ENCODE results near the gene NMRK2.
"Not testable (repeated sequence)": the region's sequence is repeated elsewhere in the genome, so short reads cannot be mapped to it uniquely, and the experiment has no call there.

Gene NMRK2

DNA sequence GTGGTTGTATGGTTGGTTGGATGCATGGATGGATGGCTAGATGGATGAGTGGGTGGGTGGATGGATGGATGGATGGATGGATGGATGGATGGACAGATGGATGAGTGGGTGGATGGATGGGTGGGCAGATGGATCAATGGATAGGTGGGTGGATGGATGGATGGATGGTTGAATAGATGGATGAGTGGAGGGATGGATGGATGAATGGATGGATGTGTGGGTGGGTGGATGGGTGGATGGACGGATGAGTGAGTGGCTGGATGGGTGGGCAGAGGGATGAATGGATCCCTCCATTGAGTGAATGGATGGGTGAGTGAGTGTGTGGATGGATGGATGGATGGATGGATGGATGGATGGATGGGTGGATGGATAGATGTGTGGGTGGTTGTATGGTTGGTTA, 9.0 kb upstream of the NMRK2 start:
- no peak for DNase-seq (ENCODE audit: low read depth, low spot score)
- H3K4me3 ChIP-seq (ENCODE audit: low read length), result no peak overlapping the region

DNA sequence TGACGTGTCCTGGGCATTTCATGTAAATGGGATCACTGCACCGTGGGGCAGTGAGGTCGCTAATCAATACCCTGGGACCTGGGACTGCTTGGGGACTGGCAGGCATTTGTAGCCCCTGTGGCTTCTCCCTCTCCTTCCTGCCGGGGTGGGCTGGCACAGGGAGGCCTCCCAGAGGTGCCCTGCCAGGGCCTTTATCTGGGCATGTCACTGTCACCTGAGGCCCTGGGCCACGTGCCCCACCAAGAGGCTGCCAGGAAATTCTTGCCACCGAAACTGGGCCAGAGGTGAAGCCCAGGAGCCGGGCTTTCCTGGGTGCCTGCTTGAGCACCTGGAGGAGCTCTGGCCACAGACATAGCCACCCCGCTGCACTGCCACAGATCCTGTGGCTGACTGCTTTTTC, 1.8 kb upstream of the NMRK2 start:
- H3K4me3 ChIP-seq (ENCODE audit: low read length), result no peak overlapping the region
- DNase-seq (ENCODE audit: low read depth, low spot score), result no peak

- no peak overlapping the region for H3K4me3 ChIP-seq (ENCODE audit: low read length)
- no peak for DNase-seq (ENCODE audit: low read depth, low spot score)
Measured at GRCh38 chr19:3936506-3937442, 3.9 kb downstream of the NMRK2 start.

GRCh38 chr19:3938300-3938950, 5.6 kb downstream of the NMRK2 start:
- not testable (repeated sequence) for H3K4me3 ChIP-seq (ENCODE audit: low read length); DNase-seq (ENCODE audit: low read depth, low spot score)

DNA sequence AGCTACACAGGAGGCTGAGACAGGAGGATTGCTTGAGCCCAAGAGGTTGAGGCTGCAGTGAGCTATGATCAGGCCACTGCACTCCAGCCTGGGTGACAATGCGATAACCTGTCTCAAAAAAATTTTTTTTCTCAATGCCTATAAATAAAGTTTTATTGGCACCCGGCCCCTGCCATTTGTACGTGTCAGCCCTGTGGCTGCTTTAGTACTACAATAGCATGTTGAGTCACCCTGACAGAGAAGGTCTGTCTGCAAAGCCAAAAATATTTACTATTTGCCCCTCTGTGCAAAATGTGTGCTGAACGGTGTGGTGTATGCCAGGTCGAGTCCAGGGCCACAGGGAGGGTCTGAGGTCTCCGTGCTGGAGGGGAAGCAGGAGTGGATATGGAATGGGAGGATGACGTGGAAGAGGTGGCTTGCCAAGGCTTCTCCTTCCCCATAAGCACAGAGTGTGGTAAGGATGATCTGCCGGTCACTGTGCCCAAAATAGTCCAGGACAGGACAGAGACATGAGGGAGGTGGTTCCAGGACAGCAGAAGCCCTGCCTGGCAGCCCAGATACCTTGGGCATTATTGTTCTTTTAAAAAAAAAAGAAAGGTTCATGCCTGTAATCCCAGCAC, 10.0 kb downstream of the NMRK2 start:
- DNase-seq (ENCODE audit: low read depth, low spot score), result no peak
- H3K4me3 ChIP-seq (ENCODE audit: low read length), result no peak overlapping the region

GRCh38 chr19:3944018-3944721, 11.3 kb downstream of the NMRK2 start:
- H3K4me3 ChIP-seq (ENCODE audit: low read length), result no peak overlapping the region
- DNase-seq (ENCODE audit: low read depth, low spot score), result no peak

DNA sequence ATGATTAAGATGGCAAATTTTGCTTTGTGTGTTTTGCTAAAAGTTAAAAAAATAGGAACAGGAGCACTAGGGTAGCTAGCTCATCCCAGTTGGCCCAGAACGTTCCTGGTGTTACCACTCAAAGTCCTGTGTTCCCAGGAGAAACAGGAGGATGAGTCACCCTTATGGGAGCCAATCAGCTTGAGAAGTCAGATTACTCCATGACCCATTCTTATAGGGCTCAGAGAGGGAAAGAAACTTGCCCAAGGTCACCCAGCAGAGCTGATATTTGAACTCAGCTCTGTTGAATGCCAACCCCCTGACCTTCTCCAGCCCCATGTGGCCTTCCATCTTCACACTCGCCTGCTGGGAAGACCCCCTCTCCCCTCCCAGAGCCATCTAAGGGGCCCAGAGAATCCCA, 13.0 kb downstream of the NMRK2 start:
- DNase-seq (ENCODE audit: low read depth, low spot score), result no peak
- H3K4me3 ChIP-seq (ENCODE audit: low read length), result no peak overlapping the region

DNA sequence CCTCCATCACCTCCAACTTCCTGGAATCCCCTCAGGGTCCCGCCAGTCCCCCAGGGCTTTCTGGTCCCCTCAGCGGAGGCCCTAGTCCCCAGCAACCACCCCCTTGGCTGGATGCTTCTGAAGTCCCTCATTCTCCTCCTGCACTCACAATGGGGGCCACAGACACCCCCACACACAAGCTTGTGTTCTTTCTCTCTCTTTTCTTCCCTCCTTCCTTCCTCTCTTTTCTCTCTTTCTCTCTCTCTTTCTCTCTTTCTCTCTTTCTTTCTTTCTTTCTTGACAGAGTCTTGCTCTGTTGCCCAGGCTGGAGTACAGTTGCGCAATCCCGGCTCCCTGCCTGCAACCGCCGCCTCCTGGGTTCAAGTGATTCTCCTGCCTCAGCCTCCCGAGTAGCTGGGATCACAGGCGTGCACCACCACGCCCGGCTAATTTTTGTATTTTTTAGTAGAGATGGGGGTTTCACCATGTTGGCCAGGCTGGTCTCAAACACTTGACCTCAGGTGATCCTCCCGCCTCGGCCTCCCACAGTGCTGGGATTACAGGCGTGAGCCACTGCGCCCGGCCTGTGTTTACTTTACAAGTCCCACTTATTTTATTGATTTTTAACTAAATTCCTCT, 14.6 kb downstream of the NMRK2 start:
- not testable (repeated sequence) for DNase-seq (ENCODE audit: low read depth, low spot score); H3K4me3 ChIP-seq (ENCODE audit: low read length)

DNA sequence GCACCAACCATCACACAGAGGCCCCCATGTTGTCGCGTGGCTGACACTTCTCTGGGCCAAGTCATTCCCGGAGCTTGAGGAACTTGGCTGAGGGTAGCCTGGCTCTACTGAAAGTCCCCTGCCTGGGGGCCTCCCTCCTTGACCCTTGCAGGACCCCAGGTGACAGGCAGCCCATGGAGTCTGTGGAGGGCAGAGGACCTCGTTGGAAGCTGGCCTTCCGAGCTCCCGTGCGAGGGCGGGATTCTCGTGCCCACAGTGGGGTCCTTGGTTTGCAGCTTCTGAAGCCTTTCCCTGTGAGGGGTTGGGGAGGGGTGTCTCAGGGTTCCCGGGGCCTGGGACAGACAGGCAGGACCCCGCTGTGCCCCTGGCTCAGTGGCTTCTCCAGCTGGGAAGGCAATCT, 16.4 kb downstream of the NMRK2 start:
- no peak overlapping the region for H3K4me3 ChIP-seq (ENCODE audit: low read length)
- DNase-seq (ENCODE audit: low read depth, low spot score), result no peak

DNA sequence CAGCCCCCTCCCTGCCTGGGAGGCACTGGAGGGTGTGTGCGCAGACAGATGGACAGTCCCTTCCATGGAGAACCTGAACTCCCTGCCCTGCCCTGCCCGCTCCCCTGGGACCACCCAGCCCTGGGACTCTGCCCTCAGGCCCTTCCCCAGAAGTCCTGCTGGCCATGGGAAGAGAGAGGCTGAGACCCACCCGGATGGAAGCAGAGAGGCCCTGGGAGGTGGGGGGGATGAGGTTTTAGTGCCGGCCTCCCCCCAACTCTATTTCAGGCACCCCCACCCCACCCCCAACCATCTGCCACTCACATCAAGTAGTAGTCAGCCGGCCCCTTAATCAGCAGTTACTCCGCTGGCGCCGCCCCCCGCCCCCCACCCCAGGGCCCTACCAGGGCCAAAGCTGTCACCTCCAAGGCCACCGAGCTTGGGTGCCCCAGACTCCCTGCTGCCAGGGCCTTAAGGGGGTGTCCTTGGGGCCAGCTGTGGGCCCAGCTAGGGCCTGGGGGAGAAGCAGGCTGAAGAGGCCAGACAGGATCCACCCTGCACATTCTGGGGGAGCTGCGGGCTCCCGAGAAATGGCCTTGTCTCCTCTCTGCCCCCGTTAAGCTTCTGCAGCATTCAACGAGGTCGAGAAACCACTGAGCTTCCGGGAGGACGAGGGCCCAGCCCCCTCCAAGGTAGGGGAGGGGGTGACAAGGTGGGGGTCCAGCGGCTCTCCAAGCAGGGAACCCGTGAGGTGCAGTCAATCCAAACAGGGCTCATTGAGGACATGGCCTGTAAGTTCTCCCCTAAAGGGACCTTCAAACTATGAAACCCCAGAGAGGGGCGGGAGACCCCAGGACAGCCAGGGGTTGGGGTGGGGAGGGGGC, 17.4 kb downstream of the NMRK2 start:
- DNase-seq (ENCODE audit: low read depth, low spot score), result no peak
- no peak overlapping the region for H3K4me3 ChIP-seq (ENCODE audit: low read length)

- no peak for DNase-seq (ENCODE audit: low read depth, low spot score)
- no peak overlapping the region for H3K4me3 ChIP-seq (ENCODE audit: low read length)
Measured at GRCh38 chr19:3950871-3951861, 18.3 kb downstream of the NMRK2 start.

DNA sequence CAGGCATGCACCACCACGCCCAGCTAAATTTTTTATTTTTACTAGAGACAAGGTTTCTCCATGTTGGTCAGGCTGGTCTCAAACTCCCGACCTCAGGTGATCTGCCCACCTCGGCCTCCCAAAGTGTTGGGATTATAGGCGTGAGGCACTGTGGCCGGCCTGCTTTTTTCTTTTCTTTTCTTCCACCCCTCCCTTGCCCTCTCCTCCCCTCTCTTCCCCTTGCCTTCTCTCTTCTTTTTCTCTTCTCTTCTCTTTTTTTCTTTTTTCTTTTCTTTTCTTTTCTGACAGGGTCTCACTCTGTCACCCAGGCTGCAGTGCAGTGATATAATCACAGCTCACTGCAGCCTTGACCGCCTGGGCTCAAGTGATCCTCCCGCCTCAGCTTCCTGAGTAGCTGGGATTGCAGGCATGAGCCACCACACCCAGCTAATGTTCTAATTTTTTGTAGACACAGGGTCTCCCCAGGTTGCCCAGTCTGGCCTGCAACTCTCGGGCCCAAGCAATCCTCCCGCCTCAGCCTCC, 19.9 kb downstream of the NMRK2 start:
- not testable (repeated sequence) for H3K4me3 ChIP-seq (ENCODE audit: low read length); DNase-seq (ENCODE audit: low read depth, low spot score)

GRCh38 chr19:3954107-3954506, 21.2 kb downstream of the NMRK2 start:
- no peak overlapping the region for H3K4me3 ChIP-seq (ENCODE audit: low read length)
- DNase-seq (ENCODE audit: low read depth, low spot score), result no peak

DNA sequence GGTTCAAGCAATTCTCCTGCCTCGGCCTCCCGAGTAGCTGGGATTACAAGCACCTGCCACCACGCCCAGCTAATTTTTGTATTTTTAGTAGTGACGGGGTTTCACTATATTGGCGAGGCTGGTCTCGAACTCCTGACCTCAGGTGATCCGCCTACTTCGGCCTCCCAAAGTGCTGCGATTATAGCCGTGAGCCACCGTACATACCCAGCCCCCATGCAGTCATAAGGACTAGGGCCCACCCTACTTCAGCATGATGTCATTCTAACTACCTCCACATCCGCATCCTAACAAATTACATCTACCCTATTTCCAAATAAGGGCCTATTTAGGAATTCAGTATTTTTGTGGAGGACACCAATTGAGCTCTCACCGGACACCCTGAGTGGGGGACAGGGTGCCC, 22.4 kb downstream of the NMRK2 start:
- H3K4me3 ChIP-seq (ENCODE audit: low read length); DNase-seq (ENCODE audit: low read depth, low spot score): not testable (repeated sequence)

GRCh38 chr19:3955688-3956087, 22.8 kb downstream of the NMRK2 start:
- H3K4me3 ChIP-seq (ENCODE audit: low read length), result no peak overlapping the region
- no peak for DNase-seq (ENCODE audit: low read depth, low spot score)

DNA sequence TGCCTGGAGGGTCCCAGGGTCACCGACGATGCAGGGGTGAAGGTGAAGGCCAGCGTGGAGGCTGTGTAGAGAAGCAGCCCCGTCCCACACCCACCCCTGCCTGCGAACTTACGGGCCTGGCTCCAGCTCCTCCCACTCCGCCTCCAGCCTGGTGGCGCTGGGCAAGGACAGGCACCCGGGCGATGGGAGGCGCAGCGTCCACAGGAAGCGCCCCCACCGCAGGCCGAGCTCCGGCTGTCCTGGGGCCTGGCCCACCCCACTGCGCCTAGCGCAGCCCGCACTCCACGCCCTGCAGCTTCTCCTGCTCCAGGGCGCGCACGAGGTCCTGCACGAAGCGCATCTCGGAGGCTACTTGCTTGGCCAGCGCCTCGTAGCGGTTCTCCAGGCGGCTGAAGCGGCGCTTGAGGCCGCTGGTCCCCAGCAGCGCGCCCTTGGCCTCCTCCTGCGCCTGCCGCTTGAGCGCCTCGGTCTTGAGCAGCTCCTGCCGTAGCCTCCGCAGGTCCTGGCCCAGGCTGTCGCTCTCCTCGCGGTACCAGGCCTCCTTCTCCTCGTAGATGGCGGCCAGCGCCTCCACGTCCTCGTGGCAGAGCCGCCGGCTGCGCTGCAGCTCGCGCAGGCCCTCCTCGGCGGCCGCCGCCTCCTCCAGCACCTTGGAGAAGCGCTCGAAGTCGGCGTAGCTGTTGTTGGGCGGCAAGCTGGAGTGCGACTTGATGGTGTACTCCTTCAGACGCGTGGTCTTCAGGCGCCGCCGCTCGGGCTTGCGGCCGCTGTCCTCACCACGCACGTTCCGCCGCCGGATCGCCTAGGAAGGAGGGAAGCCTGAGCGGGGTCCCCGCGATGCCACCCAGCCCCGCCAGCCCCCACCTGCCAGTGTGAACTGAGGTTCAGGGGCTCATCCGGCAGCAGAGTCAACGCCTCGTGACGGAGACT, 26.2 kb downstream of the NMRK2 start:
- DNase-seq (ENCODE audit: low read depth, low spot score), result no peak

More for the DNA sequence above, 26.2 kb downstream of the NMRK2 start:
- H3K4me3 ChIP-seq (ENCODE audit: low read length), result no peak overlapping the region
